HG03045 (cell line): ENCODE results near the gene BCL2L15.

Experiments used
- ATAC-seq: cut with Tn5 transposase; IDR thresholded peaks from one replicate; pipeline ENCODE4 v1.9.1; 2021; ENCODE audit warnings: mild to moderate bottlenecking, moderate library complexity; ENCODE audit not compliant: unreplicated experiment

Gene BCL2L15

DNA sequence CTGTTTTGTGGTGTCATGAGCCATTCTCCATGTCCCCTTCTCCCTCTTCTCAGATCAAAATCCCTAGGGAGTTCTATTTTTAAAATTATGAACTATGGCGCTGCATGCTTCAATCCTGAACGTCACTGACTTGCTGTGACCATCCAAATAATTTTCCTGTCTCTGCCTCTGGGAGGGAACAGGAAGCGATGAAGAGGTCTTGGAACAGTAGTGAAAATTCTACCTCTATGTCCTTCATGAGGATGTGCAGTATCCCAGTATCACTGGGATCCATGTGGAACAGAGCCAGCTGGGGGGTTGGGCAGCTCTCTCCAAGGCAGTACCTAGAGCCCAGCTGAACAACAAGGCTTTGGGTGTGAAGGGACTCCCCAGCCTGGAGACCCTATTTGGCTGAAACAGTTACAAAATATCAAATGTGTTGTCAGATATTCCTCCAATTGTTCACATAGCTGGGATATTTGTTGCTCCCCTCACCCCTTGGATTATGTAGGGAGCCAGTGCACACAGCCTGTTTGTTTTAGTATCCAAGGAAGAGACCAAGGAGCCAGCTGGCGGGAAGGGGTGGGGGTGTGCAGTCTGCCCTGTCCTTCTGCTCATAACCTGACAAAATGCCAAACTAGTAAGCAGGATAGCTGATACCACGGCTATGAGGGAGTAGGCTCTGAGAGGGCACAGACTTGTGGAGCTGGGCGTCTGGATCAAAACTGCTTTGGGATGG is 25.4 kb upstream of the BCL2L15 start:
- ATAC-seq = no peak

DNA sequence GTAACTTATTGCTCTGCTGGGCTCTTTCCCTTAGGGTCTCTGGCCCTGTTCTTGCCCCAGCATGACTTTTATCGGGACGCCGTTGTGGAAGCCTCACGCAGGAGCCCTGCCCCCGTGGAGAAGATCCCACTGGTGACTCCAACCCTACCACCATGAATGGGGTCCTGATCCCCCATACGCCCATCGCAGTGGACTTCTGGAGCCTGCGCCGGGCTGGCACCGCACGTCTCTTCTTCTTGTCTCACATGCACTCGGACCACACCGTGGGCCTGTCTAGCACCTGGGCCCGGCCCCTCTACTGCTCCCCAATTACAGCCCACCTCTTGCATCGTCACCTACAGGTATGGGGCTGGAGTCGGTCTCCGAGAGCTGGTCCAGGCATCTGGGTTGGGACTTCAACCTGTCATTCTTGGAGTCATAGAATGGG is 18.1 kb upstream of the BCL2L15 start:
- ATAC-seq = peak; percentile 2

DNA sequence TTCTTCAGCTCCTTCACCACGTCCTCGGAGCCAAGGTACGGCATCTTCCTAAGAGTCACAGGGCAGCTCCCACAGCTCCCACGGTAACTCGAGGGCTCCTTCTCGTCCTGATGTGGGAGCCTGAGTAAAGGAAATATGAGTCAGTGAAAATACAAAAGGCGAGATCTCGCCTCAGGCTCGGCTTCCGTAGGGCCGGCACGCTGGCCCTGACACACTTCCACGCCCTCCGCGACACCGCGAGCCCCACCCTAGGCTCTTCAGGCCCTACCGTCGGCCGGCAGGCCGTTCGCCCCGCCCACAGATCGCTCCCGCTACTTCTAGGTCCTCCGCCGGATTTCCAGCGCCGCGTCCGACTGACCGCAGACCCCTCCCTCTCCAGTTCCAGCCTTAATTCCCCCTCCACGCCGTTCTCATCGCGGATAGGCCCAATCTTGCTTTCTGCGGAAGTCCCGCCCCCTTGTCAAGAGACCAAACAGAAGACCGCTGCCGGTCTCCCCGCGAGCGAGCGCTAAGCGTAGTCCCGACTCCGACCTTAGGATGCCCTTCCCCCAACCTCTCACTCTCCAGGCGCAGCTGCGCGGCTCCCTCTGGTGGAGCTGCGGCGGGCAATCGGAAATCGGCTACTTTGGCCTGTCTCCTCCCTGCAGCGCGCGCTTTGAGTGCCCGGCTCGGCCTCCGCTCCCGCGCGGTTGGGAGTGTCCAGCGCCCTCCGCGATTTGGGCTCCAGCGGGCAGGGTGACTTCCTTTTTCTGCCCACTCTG is 17.5 kb upstream of the BCL2L15 start, which contains the start of the genes AP4B1 and DCLRE1B:
AP4B1 (minus strand) TSS at position 126 of the 761 bp plus-strand sequence; CDS start at position 44, 82 bp downstream.
DCLRE1B (plus strand) TSS at position 653 of the 761 bp plus-strand sequence. CDS start 261 bp downstream, outside the sequence.
- ATAC-seq = peak; percentile 90

DNA sequence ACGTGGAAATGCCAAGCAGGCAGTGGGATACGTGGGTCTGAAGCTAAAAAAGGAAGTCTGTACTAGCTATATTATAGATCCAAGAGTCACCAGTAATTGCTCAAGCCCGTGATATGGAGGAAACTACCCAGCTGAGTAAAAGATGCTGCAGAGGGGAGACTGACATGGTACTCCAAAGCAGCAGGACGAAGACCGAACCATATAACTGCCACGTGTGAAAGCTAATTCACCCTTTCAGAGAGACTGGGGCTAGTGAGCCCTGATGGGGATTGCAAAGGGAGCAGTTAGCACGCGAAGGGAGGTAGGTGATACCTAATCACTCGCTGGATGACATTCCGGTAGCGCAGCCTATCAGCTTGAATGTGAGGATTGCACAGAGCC is 16.9 kb upstream of the BCL2L15 start:
- peak; percentile 31 for ATAC-seq

DNA sequence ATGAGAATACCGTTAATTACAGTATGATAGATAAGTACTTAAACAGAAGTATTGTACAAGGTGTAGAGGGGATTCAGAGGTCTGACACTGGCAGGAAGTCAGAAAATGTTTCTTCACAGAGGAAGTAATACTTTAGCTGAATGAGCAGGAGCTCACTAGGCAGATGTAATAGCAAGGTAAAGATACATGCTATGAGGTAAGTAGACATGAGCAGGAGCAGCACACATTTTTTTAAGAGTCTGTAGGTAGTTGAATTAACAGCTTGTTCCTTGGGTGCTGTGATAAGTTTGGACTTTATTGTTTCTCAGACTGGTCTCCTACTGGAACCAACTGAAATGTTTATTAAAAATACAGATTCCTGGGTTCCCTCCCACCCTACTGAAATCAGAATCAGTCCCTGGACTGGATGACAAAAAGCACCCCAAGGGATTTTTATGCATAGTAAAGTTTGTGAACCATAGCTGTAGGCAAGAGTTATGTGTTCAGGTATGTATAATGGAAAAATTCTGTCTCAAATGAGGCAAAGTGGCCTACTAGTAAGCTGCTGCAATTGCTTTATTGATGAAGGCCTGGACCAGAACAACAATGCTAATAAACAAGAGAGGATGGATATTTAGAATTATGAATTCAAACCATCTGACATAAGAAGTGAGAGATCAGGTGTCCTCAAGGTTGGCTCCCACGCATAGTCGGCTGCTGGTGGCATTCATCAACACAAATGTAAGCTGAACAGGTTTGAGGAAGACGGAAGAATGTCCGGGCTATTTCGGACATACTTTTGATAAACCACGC is 16.3 kb upstream of the BCL2L15 start:
- ATAC-seq = no peak

DNA sequence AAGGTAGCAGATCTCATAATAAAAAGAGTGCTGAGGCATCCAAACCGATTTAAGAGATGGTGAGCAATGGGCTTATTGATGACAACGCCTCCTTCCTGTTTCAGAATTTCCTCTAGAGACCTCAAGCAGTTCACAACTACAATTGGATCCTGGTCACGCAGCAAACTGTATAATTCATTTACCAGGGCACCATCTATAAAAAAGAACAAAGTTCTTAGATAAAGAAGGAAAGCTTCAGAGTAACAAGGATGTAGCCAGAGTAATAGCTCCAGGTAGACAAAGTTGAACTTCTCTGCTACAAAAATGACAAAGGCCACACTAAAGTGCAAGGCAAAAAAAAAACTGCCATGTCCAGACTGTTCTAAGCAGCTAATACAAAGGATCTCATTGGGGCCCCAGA is 13.8 kb upstream of the BCL2L15 start:
- ATAC-seq = no peak

DNA sequence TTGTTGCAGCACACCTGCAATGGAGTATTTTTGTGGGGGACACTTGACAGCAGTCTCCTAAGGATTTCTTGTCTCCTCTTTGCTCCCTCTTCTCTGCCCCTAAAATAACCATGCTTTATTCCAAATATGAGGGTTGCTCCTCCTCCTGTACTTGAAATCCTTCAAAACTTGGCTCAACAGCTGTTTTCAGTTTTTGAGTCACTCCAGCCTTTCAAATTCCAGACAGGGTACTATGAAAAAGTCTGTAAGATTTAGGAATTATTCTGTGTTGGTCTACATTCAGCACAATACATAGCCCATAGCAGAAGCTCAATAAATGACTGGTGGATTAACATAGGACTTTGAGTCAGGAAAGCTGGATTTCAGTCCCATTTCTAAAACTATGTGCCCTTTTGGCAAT is 11.7 kb upstream of the BCL2L15 start:
- ATAC-seq = no peak

DNA sequence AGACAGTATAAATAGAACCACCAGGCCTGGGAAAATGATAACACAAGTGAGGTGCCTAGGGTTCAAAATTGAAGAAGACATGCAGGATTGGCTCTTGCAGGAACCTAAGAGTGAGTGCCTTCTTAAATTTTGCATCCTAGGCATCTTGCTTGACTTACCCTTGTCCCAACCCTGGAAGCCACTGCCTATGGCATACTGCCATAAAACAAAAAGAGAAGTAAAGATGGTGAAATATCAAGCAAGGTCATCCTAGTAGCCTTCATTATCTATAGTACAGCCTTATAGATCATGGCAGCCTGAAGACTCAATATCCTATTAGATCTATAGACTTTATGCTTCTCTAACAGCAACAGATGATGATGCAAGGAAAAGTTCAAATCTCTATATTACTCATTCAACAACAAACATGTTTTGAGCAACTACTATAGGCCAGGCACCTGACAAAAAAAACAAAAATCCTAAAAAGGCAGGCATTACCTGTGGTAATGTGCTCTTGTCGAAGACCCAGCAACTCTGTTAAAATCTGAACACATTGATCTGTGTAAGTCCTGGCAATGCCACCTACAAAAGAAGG is 10.9 kb upstream of the BCL2L15 start:
- ATAC-seq = no peak

DNA sequence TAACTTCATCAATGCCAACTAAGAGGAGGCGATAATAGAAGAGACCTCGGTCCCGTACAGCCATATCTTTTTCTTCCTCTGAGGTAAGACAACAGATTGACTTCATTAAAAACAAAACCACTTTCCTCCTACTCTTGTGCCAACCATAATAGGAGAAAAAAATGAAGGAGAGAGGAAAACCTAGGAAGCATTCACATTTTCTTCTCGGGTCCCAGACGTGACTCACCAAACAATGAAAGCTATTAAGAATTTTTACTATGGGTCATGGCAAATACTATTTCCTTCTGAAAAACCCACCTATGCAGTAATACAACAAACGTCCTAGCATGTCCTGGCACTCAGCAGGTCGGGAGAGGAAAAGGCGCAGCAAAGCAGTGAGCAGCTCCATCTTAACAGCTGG is 8.6 kb upstream of the BCL2L15 start:
- ATAC-seq = no peak

DNA sequence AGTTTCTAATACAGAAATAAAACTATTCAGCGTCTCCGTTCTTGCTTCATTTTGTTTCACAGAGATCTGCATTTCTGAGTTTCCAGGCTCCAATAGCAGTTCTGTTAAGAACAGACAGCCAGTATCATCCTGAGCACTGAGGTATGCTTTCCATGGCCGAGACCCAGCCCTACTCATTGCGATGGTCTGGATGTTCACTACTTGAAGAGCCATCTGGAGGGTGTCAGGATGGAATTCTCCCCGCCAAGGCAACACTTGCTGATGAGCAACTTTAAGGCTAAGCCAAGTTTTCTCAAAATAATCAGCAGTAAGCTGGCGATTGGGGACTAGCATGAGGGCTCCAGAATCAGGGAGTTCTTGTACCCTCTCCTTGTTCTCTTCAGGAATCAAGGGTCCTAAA is 7.7 kb upstream of the BCL2L15 start:
- ATAC-seq = no peak

DNA sequence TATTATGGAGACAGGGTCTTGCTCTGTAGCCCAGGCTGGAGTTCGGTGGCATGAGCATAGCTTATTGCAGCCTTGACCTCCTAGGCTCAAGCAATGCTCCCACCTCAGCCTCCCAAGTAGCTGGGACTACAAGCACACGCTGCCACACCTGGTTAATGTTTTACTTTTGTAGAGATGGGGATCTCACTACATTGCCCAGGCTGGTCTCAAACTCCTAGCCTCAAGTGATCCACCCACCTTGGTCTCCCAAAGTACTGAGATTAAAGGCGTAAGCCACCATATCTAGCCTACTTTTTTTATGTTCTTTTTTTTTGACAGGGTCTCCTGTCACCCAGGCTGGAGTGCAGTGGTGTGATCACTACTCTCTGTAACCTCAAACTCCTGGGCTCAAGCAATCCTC is 5.9 kb upstream of the BCL2L15 start:
- ATAC-seq = no peak

DNA sequence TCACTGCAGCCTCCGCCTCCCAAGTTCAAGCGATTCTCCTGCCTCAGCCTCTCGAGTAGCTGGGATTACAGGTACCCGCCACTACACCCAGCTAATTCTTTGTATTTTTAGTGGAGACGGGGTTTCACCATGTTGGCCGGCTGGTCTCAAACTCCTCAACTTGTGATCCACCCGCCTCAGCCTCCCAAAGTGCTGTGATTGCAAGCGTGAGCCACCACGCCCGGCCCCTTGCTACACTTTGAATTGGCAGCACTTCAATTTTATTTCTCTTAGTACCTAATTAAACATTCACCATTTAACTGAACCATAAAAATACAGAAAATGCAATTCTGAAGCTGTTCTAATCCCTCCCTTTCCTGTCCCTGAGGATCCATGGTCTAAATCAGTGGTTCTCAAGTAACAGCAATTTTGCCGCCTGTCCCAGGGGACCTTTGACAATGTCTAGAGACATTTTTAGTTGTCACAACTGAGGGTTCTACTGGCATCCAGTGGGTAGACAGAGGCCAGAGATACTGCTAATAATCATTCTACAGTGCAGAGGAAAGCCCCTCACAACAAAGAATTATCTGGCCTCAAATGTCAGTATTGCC is 4.3 kb upstream of the BCL2L15 start:
- no peak for ATAC-seq

DNA sequence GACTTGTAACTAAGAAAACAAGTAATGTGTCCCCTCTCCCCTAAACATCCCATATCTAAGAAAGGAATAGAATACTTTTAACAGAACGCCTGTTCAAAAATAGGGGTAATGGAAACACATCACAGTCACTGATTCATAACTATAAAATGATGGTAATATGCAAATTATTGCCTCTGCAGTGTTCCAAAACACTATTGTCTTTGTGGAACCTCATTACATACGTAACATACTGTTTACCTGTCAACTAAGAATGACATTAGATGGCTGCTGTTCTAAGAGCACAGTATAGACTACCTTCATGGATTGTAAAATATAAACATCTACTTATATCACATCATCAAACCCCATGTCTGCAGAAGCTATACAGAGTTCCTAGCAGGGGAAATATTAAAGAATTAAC is 3.4 kb upstream of the BCL2L15 start:
- ATAC-seq = no peak

DNA sequence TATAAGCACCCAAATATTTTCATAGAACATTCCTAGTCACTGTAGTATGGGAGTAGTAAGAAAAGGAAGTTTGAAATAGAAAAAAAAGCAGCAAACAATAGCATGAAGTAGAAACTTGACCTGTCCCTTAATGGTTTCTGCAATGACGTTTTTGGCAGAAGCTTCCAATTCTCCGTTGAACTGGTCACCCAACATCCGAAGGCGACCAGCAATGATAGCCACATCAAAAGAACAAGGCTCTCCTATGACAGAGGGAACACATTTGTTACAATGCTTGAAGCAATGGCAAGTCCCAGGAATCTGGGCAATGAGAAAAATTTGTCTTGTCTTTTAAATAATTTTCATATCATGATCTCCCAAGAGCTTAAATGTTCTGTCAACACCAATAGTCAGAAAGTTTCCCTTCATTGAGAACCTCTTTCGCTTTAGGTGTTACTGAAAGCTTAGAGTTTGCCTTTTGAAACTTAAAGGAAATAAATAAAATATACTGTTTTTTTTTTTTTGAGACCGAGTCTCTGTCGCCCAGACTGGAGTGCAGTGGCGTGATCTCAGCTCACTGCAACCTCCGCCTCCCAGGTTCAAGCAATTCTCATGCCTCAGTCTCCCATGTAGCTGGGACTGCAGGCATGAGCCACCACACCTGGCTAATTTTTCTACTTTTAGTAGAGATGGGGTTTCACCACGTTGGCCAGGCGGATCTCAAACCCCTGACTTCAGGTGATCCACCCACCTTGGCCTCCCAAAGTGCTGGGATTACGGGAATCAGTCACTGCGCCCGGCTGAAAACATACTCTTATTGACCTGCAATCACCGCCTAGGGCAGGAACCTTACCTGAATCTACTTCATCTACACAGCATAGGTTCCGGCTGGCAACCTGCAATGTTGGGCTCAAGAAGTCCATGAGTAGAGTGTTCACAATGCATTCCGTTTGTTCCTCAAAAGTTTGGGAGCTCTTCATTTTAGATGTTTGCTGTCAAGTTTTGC is 672 bp downstream of the BCL2L15 start:
- no peak for ATAC-seq

DNA sequence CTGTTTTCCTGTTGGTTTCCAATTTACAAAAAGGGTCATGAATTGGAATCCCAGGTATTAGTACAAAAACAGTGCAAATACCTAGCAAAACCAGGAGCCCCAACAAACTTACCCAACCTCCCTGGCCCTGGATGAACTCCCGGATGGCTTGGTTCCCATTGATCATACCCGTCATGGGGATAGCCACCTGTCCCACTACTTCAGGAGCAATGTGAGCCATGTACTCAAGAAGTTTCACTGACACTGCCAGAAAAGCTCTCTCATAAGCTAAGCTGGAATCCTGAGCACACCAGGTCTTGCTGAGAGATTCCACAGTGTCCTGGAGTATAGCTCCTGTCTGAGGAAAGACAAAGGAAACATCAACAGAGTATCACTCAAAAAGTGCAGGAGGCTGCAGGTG is 5.7 kb downstream of the BCL2L15 start:
- no peak for ATAC-seq

DNA sequence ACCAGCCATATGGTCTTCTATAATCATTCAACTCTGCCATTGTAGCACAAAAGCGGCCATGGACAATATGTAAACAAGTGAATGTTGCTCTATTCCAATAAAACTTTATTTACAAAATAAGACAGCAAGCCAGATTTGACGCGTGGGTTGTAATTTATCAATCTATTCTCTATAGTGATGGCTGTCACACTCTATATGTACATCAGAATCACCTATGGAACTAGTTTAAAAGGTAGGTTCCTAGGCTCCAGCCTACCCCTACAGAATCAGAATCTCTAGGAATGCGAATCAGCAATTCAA is 7.7 kb downstream of the BCL2L15 start:
- no peak for ATAC-seq

DNA sequence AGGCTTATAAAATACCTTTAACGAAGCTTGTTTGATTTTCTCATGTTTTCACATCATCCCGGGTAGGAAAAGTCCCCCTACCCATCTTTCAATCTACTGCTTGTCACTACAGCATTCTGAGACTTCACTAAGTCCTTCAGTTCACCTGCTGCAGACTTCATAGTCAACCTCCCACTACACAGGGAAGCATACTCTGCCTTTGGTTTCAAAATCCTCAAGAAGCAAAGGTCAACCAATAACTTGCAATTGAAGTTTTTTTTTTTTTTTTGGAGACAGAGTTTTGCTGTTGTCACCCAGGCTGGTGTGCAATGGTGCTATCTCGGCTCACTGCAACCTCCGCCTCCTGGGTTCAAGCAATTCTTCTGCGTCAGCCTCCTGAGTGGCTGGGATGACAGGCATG is 11.2 kb downstream of the BCL2L15 start:
- ATAC-seq = no peak

DNA sequence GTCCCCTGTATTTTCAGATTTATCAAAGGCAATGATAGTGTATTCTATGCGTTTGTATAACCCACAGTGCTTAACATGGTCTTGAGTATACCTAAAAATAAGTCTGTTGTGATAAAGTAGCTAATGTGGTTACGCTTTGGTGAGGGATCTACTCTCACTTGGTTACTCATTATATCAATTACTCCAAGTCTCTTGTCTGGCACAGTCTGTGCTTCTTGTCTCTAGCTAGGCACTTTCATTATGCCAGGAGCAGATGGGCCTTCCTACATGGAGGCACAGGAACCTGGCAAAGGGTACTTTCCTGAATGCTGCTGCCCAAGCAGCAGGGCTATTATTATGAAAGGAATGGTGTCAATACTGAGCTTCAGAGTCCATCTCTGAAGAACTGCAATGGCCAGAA is 11.7 kb downstream of the BCL2L15 start:
- no peak for ATAC-seq

DNA sequence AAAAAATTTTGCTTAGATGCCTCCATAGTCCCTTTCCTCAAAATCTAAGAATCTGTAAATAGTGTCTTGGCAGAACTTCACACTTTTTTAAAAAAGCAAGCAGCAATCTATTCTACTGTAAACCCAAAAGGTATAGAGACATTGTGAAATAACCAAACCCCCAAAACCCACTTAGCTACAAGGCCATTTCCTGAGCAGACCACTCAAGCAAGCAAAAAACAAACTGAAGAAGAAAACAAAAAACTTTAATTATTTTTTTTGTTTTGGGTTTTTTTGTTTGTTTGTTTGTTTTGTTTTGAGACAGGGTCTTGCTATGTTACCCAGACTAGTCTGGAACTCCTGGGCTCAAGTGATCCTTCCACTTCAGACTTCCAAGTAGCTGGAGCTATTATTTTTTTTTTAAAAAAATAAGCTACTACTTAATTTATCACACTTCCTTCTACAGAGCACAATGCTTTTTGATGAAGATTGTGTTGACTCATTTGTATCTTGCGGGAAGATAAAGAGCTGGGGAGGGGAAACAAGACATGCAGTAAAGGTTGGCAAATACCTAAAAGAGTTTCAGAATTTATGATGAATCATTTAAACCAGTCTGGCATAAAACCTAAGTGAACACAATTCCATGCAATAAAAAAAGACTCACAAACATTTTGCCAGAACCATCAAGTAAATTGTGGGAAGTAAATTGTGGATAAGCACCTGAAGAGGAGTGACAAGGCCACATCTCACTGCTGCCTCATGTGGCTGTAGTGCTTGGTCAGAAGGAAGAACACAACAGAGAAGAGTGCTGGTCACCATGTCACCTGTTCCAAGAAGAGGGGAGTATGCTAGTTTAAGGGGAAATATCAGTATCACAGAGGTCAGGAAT is 13.1 kb downstream of the BCL2L15 start:
- no peak for ATAC-seq
